AG09319 (cell line): ENCODE measurements around the gene EPC2.

Experiments used
- DNase-seq: peaks from one replicate; pipeline ENCODE4 v3.0.0-alpha.2; 2010; ENCODE audit warnings: low read depth; ENCODE audit errors: extremely low read depth
- CTCF ChIP-seq: IDR thresholded peaks from 2 replicates; pipeline ENCODE4 v1.5.1; 2011; ENCODE audit warnings: low read depth, mild to moderate bottlenecking, inconsistent platforms, low read length, moderate library complexity

Gene EPC2

GRCh38 chr2:148649936-148650335 lies 5.4 kb downstream of the EPC2 start:
- DNase-seq, result no peak
- TF ChIP-seq CTCF, result no peak

- no peak for DNase-seq
- no peak for TF ChIP-seq CTCF
These were observed 6.3 kb downstream of the EPC2 start for GRCh38 chr2:148650881-148651280.

GRCh38 chr2:148651972-148652371 lies 7.4 kb downstream of the EPC2 start:
- no peak for DNase-seq
- no peak for TF ChIP-seq CTCF

DNA sequence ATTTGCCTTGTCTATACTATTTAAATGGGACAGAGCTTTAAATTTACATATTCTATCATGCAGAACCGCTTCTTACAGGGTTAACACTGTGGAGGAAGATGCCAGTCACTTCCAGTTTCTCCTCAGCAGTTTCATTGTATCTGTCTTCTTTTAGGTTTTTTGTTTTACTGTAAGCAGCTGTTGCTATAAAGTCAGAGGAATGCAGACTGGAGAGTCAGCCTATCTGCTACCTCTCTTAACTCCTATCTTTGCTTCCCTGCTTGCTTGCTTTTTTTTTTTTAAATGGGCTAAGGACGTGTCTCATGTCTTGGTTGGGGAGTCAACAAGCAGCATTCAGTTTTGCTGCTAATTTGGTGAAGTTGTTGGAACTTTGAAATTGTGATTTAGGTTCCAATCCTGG lies 8.9 kb downstream of the EPC2 start:
- no peak for DNase-seq
- no peak for TF ChIP-seq CTCF

DNA sequence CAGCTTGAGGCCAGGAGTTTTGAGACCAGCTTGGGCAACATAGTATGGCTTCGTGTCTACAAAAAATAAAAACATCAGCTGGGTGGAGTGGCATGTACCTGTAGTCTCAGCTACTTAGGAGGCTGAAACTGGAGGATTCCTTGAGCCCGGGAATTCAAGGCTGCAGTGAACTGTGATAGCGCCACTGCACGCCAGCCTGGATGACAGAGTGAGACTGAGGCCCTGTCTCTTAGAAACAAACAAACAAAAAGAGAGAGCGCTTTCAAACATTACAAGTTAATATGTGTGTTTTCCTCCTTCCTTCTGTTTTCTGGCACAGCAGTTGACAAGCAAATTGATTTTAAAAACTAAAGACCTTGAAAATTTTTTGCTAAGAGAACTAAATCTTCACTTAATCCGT lies 9.9 kb downstream of the EPC2 start:
- TF ChIP-seq CTCF, result no peak
- DNase-seq, result no peak

- TF ChIP-seq CTCF, result no peak
- DNase-seq, result no peak
These were observed 12.0 kb downstream of the EPC2 start for GRCh38 chr2:148656516-148656915.

DNA sequence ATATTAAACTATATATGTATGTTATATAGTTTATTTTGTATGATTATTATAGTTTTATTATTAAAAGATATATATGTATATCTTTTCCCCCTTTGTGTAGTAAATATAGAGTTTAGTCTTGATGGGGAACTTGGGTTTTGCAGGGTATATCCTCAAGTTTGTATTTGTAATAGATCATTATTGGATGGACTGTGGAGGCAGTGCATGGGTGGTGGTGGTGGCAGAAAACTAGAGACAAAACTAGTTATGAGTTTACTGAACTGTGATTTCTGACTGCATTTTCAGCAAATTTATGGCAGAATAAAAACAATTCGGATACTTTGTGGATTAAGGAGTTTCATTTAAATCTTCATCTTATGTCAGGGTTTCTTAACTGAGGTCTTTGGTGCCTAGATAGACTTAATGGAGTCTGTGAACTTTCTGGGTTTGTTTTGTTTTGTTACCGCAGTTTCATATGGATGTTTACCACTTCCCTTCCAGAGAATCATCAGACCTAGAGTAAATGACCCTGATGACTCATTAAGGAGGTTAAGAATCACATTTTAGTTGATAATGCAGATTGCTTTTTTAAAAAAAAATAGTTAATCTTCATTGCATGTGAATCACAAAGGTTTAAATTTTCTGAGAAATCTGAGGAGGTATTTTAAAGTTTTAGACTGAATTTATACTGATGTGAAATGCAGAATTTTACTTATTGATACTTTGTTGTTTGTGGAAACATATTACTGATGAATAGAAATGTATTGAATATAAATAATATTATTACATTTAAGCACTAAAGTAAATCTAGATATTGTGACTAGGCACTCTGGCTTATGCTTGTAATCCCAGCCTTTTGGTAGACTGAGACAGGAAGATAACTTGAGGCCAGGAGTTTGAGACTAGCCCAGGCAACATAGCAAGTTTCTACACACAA lies 14.5 kb downstream of the EPC2 start:
- DNase-seq, result no peak
- TF ChIP-seq CTCF, result no peak
